ENCODE measurements around the gene TAS2R4. TPM values are rescaled to one million over a fixed set of nuclear protein-coding genes. Genes with fewer than 3 reads are reported as not detected.
"Not testable (repeated sequence)": the region's sequence is repeated elsewhere in the genome, so short reads cannot be mapped to it uniquely, and the experiment has no call there.

TAS2R4 gene
- polyA plus RNA-seq, 1 of the 3 experiments (the other 2 are of a cell fraction), result 0.18 TPM

GRCh38 chr7:141792526-141792925, 16.1 kb downstream of the TAS2R4 start (continued):
- TF ChIP-seq IRF3 (IDR thresholded peaks at IDR 0.05; ENCODE audit: low read depth, low read length) (no peak), RXRA (IDR thresholded peaks at IDR 0.05; ENCODE audit: borderline replicate concordance, low read depth) (no peak), FOSL2 (IDR thresholded peaks at IDR 0.05; ENCODE audit: borderline replicate concordance, low read depth) (no peak), SIN3A (IDR thresholded peaks at IDR 0.05; ENCODE audit: borderline replicate concordance, low read depth, low read length) (no peak)

GRCh38 chr7:141820067-141820466, 43.6 kb downstream of the TAS2R4 start:
- Histone ChIP-seq H3K9me3 (peaks cover 11% of the 10 kb centered on the region; the same call in 1 of the 2 replicates), H3K9ac (no peak overlapping the region), H3K27ac (ENCODE audit: low read depth in 2 of 2, low read length in 1 of 2) (no peak overlapping the region), H3K4me1 (ENCODE audit: control insufficient read depth in 1 of 2, insufficient read depth in 2 of 2, low read depth in 1 of 2, low read length in 1 of 2) (no peaks in the 10 kb centered on the region), H3K36me3 (replicated peaks in 1 of 2; ENCODE audit: control insufficient read depth in 1 of 2, insufficient read depth in 2 of 2, low read length in 1 of 2) (no peaks in the 10 kb centered on the region), H2AFZ (ENCODE audit: low read depth) (no peak overlapping the region), H3K79me2 (ENCODE audit: insufficient read depth) (no peaks in the 10 kb centered on the region), H4K20me1 (ENCODE audit: insufficient read depth) (no peaks in the 10 kb centered on the region), H3K4me2 (no peak overlapping the region), H3F3A (replicated peaks; ENCODE audit: insufficient read depth) (no peaks in the 10 kb centered on the region), H3K27me3 (ENCODE audit: insufficient read depth) (no peaks in the 10 kb centered on the region), H3K9me2 (no peaks in the 10 kb centered on the region), H3K4me3 (ENCODE audit: low read depth in 2 of 2, low read length in 1 of 2) (no peak overlapping the region)
- no peak for TF ChIP-seq SIN3A (IDR thresholded peaks at IDR 0.05; ENCODE audit: borderline replicate concordance, low read depth, low read length)
- no peak for TF ChIP-seq TCF12 (IDR thresholded peaks at IDR 0.05)
- no peak for TF ChIP-seq MXI1 (IDR thresholded peaks at IDR 0.05; ENCODE audit: low read depth, low read length)
- no peak for TF ChIP-seq REST (IDR thresholded peaks at IDR 0.05; ENCODE audit: low read depth, low read length)
- no peak for TF ChIP-seq CHD2 (IDR thresholded peaks at IDR 0.05; ENCODE audit: low read length, partially characterized antibody)
- no peak for TF ChIP-seq TEAD4 (IDR thresholded peaks at IDR 0.05; ENCODE audit: borderline replicate concordance, insufficient read depth)
- no peak for TF ChIP-seq ELF1 (IDR thresholded peaks at IDR 0.05)
- no peak for TF ChIP-seq RXRA (IDR thresholded peaks at IDR 0.05; ENCODE audit: borderline replicate concordance, low read depth)
- no peak for TF ChIP-seq POLR2AphosphoS5 (IDR thresholded peaks at IDR 0.05; ENCODE audit: low read depth, low read length)
- TF ChIP-seq RFX5 (IDR thresholded peaks at IDR 0.05; ENCODE audit: low read length), result no peak
- TF ChIP-seq EP300 (IDR thresholded peaks at IDR 0.05; ENCODE audit: borderline replicate concordance in 1 of 2, low read depth in 1 of 2, low read length in 1 of 2), result no peak
- no peak for TF ChIP-seq FOSL2 (IDR thresholded peaks at IDR 0.05; ENCODE audit: borderline replicate concordance, low read depth)
- TF ChIP-seq ZBTB33 (IDR thresholded peaks at IDR 0.05; ENCODE audit: borderline replicate concordance, low read depth), result no peak
- no peak for TF ChIP-seq SMC3 (IDR thresholded peaks at IDR 0.05; ENCODE audit: low read depth, low read length)
- no peak for TF ChIP-seq IRF3 (IDR thresholded peaks at IDR 0.05; ENCODE audit: low read depth, low read length)
- no peak for TF ChIP-seq PBX3 (IDR thresholded peaks at IDR 0.05)
- no peak for TF ChIP-seq EZH2phosphoT487 (IDR thresholded peaks at IDR 0.05; ENCODE audit: borderline replicate concordance, low read depth)
- no peak for DNase-seq
- WGBS (ENCODE audit: low lambda C conversion rate), result 3% methylated on average over 1 of the region's 1 CpG
- ChIA-PET CTCF (no interaction called here), POLR2A (no interaction called here)

- H3K9me3 ChIP-seq, result peaks cover 11% of the 10 kb centered on the region; the same call in 1 of the 2 replicates
- H3K4me2 ChIP-seq; H3K9ac ChIP-seq; H3K79me2 ChIP-seq (ENCODE audit: insufficient read depth); H3K36me3 ChIP-seq (replicated peaks in 1 of 2; ENCODE audit: control insufficient read depth in 1 of 2, insufficient read depth in 2 of 2, low read length in 1 of 2); POLR2A ChIA-PET; CTCF ChIA-PET; H3K27ac ChIP-seq (ENCODE audit: low read depth in 2 of 2, low read length in 1 of 2); H3K9me2 ChIP-seq; H3K27me3 ChIP-seq (ENCODE audit: insufficient read depth); DNase-seq; H4K20me1 ChIP-seq (ENCODE audit: insufficient read depth); H3K4me3 ChIP-seq (ENCODE audit: low read depth in 2 of 2, low read length in 1 of 2); H3F3A ChIP-seq (replicated peaks; ENCODE audit: insufficient read depth); H2AFZ ChIP-seq (ENCODE audit: low read depth); H3K4me1 ChIP-seq (ENCODE audit: control insufficient read depth in 1 of 2, insufficient read depth in 2 of 2, low read depth in 1 of 2, low read length in 1 of 2): not testable (repeated sequence)
These were observed 46.0 kb downstream of the TAS2R4 start for GRCh38 chr7:141822432-141822831.
